HG03066 (cell line): ENCODE results near the gene ARID1B.

Experiments
- ATAC-seq: cut with Tn5 transposase; IDR thresholded peaks from one replicate; pipeline ENCODE4 v1.9.1; 2021; ENCODE audit warnings: low read depth; ENCODE audit not compliant: unreplicated experiment

The ARID1B gene

DNA sequence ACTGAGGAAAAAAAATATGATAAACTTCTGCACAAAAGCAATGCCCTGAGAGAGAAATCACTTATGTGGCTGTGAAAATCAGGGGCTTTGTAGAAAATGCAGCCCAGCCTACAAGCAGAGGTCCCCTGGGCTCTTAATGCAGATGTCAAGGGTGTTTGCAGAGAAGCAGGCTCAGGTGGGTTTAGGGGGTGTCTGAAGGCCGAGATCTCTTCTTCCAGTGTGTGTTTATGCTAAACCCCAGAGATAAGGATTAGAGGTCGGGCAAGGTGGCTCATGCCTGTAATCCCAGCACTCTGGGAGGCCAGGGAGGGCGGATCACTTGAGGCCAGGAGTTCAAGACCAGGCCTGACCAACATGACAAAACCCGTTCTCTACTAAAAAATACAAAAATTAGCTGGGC lies 467.6 kb downstream of the ARID1B start:
- ATAC-seq: no peak

DNA sequence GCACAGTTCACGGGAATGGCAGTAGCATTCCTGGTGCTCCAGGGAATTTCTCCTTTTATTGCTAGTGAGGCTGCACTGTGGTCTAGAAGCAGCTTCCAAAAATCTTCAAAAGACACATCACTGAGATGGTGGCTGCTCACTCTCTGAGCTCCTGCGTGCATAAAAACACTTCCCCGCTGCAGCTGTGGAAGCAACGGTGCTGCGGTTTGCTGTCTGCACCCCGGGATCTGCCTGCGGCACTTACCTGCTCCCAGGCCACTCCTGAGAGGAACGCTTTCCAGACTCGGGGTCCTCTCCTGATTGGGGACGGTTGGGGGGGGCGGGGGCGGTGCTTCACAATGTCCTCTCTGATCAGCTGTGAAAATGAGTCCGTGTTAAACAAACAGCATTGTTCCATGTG lies 468.3 kb downstream of the ARID1B start:
- ATAC-seq: no peak

DNA sequence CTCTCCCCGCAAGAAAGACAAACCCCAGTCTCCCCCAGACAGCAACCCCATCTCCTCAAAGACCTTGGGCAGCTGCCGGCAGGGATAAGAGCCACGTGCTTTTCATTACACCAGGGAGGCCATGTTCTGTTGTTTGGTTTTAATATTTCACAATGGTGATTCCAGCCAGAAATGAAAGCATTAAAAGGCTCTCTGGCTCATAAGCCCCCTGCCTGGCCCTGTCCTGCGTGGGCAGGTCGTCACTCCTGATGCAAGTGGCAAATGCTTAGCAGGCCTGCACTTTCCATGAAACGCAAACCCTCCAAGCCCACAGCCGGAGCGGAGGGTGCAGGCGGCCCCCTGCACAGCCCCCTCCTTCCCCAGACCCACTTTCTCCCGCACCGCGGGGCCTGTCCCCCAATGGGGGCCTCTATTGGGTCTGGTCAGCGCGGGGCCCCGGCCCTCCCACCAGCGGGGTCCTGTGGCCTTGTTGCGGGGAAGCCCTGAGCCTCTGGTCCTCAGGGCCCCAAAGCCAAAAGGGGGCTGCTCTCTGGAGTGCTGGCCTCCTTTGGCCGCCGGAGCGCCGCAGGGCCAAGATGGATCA lies 469.0 kb downstream of the ARID1B start:
- ATAC-seq: no peak

- no peak for ATAC-seq
Measured at GRCh38 chr6:157246771-157247484, 469.8 kb downstream of the ARID1B start.

- no peak for ATAC-seq
Measured at GRCh38 chr6:157248264-157248663, 471.1 kb downstream of the ARID1B start.

- ATAC-seq: no peak
Measured at GRCh38 chr6:157249826-157250225, 472.6 kb downstream of the ARID1B start.

DNA sequence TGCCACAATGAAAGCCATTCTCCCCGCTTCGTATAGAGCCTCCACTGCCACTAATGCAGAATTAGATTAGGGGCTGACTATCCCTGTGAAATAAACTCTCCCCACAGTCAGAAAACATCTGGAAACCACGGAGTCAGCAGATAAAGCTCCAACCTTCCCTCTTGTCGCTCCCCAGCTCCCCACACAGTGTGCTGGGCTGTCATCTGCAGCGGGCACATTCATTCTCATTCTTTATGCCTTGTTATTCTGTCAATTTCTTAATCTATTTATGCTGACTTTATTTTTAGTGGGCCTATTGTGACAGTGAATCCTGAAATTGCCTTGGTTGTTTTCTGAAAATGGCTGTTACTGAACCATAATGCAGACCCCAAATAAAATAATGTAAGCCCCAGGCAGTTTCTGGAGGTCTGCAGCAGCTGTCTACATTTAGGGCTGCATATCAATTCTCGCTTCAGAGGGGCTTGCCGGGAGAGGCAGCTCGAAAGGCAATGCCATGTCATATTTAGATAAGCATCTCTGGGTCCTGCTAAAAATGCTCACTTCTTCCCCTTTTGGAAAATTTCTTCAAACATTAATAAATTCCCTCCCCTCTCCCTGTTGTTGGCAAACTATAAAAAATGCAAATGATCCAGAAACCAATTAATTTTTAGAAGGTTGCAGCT lies 474.5 kb downstream of the ARID1B start:
- ATAC-seq: no peak

- no peak for ATAC-seq
Measured at GRCh38 chr6:157253017-157253416, 475.8 kb downstream of the ARID1B start.

DNA sequence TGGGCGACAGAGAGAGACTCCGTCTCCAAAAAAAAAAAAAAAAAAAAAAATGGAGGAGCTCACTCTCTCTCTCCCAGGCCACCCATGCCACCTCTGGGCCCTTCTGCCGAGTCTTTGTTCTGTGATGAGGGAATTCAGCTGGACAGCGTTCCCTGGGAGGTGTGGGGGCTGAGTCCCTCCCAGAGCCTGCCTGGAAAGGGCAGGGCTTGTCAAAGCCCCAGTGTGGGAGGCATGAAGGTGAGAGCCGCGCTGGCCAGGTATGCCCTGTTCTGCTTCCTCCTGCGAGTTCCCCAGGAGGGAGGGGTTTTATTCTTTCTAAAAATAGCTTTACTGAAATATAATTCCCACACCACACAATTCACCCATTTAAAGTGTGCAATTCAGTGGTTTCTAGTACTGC lies 476.5 kb downstream of the ARID1B start:
- ATAC-seq: no peak

GRCh38 chr6:157254538-157254937 lies 477.4 kb downstream of the ARID1B start:
- ATAC-seq: no peak

GRCh38 chr6:157255079-157255478 lies 477.9 kb downstream of the ARID1B start:
- no peak for ATAC-seq

DNA sequence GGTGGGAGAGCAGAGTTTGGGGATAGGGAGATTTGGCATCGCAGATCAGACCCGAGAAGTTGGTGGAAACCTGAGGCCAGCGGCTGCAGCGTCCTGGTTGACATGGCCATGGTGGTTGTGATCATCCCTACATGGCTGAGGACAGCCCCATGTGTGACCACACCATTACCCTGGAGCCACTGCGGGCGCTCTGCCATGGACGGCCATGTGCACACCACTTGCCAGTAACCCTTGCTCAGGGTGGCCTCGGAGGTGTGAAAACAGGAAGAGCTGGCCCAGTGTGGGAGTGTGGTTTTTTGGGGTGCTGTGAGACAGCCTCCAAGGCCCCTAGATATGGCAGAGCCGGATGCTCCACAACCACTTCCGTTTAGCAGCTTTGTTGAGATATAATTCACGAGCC lies 481.7 kb downstream of the ARID1B start:
- no peak for ATAC-seq

GRCh38 chr6:157259443-157259842 lies 482.3 kb downstream of the ARID1B start:
- no peak for ATAC-seq
